Loucy (cell line): ENCODE measurements around the gene PSMD14.

Experiments used
- H2AFZ ChIP-seq: fragments of 200-600 bp; sonication (generic); 2 replicates; pipeline ENCODE4 v1.6.0; 2016; ENCODE audit warnings: antibody characterized with exemption, mild to moderate bottlenecking, low read length, moderate library complexity
- H3F3A ChIP-seq: fragments of 200-600 bp; 2 replicates; pipeline ENCODE4 v1.6.0; 2016; ENCODE audit warnings: antibody characterized with exemption, low read depth, mild to moderate bottlenecking
- H3K27me3 ChIP-seq: fragments of 200-600 bp; sonication (generic); 2 replicates; pipeline ENCODE4 v1.6.1; 2014; ENCODE audit warnings: low read length, mild to moderate bottlenecking; ENCODE audit not compliant: insufficient read depth, poor library complexity, severe bottlenecking
- H3K36me3 ChIP-seq: fragments of 200-600 bp; sonication (generic); 2 replicates; pipeline ENCODE4 v1.6.1; 2016; ENCODE audit warnings: low read length; ENCODE audit not compliant: insufficient read depth
- H3K4me1 ChIP-seq: fragments of 200-600 bp; sonication (generic); 2 replicates; pipeline ENCODE4 v1.5.1; 2014; ENCODE audit warnings: low read length, mild to moderate bottlenecking; ENCODE audit not compliant: insufficient read depth, poor library complexity, severe bottlenecking
- H3K4me2 ChIP-seq: fragments of 200-600 bp; sonication (generic); 2 replicates; pipeline ENCODE4 v1.6.0; 2014; ENCODE audit warnings: antibody characterized with exemption, low read length, low read depth, mild to moderate bottlenecking; ENCODE audit not compliant: poor library complexity, severe bottlenecking
- H3K4me3 ChIP-seq: fragments of 200-600 bp; sonication (generic); 2 replicates; pipeline ENCODE4 v1.5.1; 2014; ENCODE audit warnings: low read length, mild to moderate bottlenecking, mixed read lengths; ENCODE audit not compliant: poor library complexity, severe bottlenecking
- H3K79me2 ChIP-seq: fragments of 200-600 bp; sonication (generic); 2 replicates; pipeline ENCODE4 v1.6.1; 2014; ENCODE audit warnings: low read length; ENCODE audit not compliant: insufficient read depth
- H3K9ac ChIP-seq: fragments of 200-600 bp; sonication (generic); 2 replicates; pipeline ENCODE4 v1.6.0; 2014; ENCODE audit warnings: mild to moderate bottlenecking, low read depth, low read length, moderate library complexity; ENCODE audit not compliant: poor library complexity, severe bottlenecking
- H3K9me2 ChIP-seq: fragments of 200-600 bp; sonication (generic); replicated peaks from 2 replicates; pipeline ENCODE4 v1.6.1; 2016; ENCODE audit warnings: low read depth, low read length, mixed read lengths
- H3K9me3 ChIP-seq: fragments of 200-600 bp; sonication (generic); 2 replicates; pipeline ENCODE4 v1.6.1; 2014; ENCODE audit warnings: mild to moderate bottlenecking, antibody characterized with exemption, low read length, low read depth; ENCODE audit not compliant: insufficient read depth
- H4K20me1 ChIP-seq: fragments of 200-600 bp; sonication (generic); 2 replicates; pipeline ENCODE4 v1.6.0; 2014; ENCODE audit warnings: antibody characterized with exemption, low read length, mild to moderate bottlenecking; ENCODE audit not compliant: insufficient read depth, poor library complexity, severe bottlenecking
- CTCF ChIP-seq: fragments of 200-600 bp; sonication (generic); conservative IDR thresholded peaks from 2 replicates; pipeline ENCODE4 v1.5.1; 2014; ENCODE audit warnings: mild to moderate bottlenecking, antibody characterized with exemption, low read length
- EZH2phosphoT487 ChIP-seq: fragments of 200-600 bp; IDR thresholded peaks from 2 replicates; pipeline ENCODE4 v1.6.1; 2018; ENCODE audit warnings: antibody characterized with exemption, mild to moderate bottlenecking, moderate library complexity, borderline replicate concordance

The PSMD14 gene

DNA sequence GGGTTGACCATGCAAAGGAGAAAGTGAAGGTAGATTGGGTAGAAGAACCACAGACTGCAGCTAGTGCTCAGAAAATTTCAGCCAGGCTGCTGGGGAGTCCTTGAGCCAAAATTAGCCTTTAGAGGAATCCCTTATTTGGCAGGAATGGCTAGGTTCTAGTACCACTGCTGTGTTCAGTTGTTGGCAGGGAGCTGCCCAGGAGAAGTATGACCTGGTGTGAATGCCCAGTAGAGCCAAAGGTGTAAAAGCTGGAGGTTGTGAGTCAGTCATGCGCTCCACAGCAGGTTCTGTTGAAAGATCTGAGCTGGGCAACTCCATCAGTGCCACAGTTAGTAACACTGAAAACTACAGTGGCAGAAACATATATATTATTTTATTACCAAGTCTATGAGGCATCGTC lies 71.5 kb downstream of the PSMD14 start:
- Histone ChIP-seq H2AFZ (no peak overlapping the region), H3K9me3 (no peaks in the 10 kb centered on the region), H3F3A (no peaks in the 10 kb centered on the region), H4K20me1 (no peaks in the 10 kb centered on the region), H3K9ac (no peak overlapping the region), H3K79me2 (no peaks in the 10 kb centered on the region), H3K4me2 (no peak overlapping the region), H3K27me3 (no peaks in the 10 kb centered on the region), H3K36me3 (peaks cover 11% of the 10 kb centered on the region; the same call in 1 of the 2 replicates), H3K9me2 (no peaks in the 10 kb centered on the region), H3K4me1 (peaks cover 5% of the 10 kb centered on the region), H3K4me3 (no peak overlapping the region)
- no peak for TF ChIP-seq EZH2phosphoT487
- no peak for TF ChIP-seq CTCF

GRCh38 chr2:161381546-161381945 lies 73.3 kb downstream of the PSMD14 start:
- H3K9ac ChIP-seq: no peak overlapping the region
- H3F3A ChIP-seq: no peaks in the 10 kb centered on the region
- H3K9me3 ChIP-seq: no peaks in the 10 kb centered on the region
- H3K4me3 ChIP-seq: no peak overlapping the region
- H4K20me1 ChIP-seq: no peaks in the 10 kb centered on the region
- peaks cover 16% of the 10 kb centered on the region for H3K4me1 ChIP-seq
- H3K4me2 ChIP-seq: no peak overlapping the region
- no peak for TF ChIP-seq EZH2phosphoT487
- no peaks in the 10 kb centered on the region for H3K27me3 ChIP-seq
- peaks cover 11% of the 10 kb centered on the region; the same call in 1 of the 2 replicates for H3K36me3 ChIP-seq
- no peaks in the 10 kb centered on the region for H3K9me2 ChIP-seq
- no peaks in the 10 kb centered on the region for H3K79me2 ChIP-seq
- no peak overlapping the region for H2AFZ ChIP-seq

DNA sequence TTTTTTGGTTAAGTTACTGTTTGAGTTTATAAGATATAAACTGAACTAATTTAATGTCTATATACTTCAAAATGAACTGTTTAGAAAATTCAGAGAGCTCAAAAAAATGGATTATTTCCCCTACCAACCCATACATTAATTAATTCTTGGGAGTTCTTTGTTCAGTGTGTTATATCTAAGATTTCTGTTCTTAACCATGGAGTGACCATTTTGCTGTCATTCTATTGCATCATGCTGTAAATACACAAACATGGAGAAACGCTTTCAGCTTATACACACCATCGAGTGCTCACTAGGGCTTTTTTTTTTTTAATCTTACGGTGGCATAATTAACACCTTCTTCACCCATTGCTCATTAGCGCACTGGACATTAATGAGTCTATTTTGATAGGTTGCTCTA lies 74.5 kb downstream of the PSMD14 start:
- H3K4me1 ChIP-seq: peaks cover 23% of the 10 kb centered on the region

DNA sequence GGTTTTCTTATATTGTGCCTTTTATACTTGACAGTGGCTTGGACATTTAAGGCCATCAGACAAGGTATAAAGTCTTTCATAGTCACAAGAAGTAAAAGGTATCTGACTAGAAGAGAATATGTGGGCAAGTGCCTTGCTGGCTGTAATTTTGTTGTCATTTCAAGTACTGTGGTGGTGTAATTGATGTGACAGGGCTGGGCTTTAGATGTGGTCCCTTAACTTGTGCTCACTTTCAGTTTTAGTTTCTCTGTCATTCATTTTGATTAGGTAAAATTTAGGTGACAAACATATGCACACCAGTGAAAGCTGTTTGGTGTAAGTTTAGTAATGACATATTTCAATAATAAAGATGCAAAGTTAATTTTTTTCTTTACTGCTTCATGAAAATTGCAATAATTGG lies 76.6 kb downstream of the PSMD14 start:
- peaks cover 23% of the 10 kb centered on the region for H3K4me1 ChIP-seq
- H4K20me1 ChIP-seq: no peaks in the 10 kb centered on the region
- no peaks in the 10 kb centered on the region for H3K27me3 ChIP-seq
- H3K9me2 ChIP-seq: no peaks in the 10 kb centered on the region
- peak overlapping the region; percentile 26 for H3K4me2 ChIP-seq
- TF ChIP-seq CTCF: no peak
- no peak for TF ChIP-seq EZH2phosphoT487
- H3K79me2 ChIP-seq: no peaks in the 10 kb centered on the region
- H3F3A ChIP-seq: no peaks in the 10 kb centered on the region
- H3K9ac ChIP-seq: peak overlapping the region; percentile 21
- H3K4me3 ChIP-seq: no peak overlapping the region
- no peaks in the 10 kb centered on the region for H3K9me3 ChIP-seq
- peaks cover 18% of the 10 kb centered on the region; the same call in 1 of the 2 replicates for H3K36me3 ChIP-seq
- no peak overlapping the region for H2AFZ ChIP-seq

More for the DNA sequence above, 74.5 kb downstream of the PSMD14 start:
- H3K9me2 ChIP-seq: no peaks in the 10 kb centered on the region
- H4K20me1 ChIP-seq: no peaks in the 10 kb centered on the region
- H3K9me3 ChIP-seq: no peaks in the 10 kb centered on the region
- H3K79me2 ChIP-seq: no peaks in the 10 kb centered on the region
- H3K36me3 ChIP-seq: peaks cover 11% of the 10 kb centered on the region; the same call in 1 of the 2 replicates
- H3F3A ChIP-seq: no peaks in the 10 kb centered on the region
- no peaks in the 10 kb centered on the region for H3K27me3 ChIP-seq
- H3K4me3 ChIP-seq: no peak overlapping the region
- H3K4me2 ChIP-seq: no peak overlapping the region
- TF ChIP-seq EZH2phosphoT487: no peak
- H3K9ac ChIP-seq: no peak overlapping the region
- no peak overlapping the region for H2AFZ ChIP-seq
